GM13976 (cell line): ENCODE data around the gene CLASP1.
"Not testable (repeated sequence)": the region's sequence is repeated elsewhere in the genome, so short reads cannot be mapped to it uniquely, and the experiment has no call there.

Experiments
- DNase-seq: peaks from one replicate; pipeline ENCODE4 v3.0.0; 2012; ENCODE audit warnings: low spot score
- CTCF ChIP-seq: IDR thresholded peaks from 2 replicates; pipeline ENCODE4 v1.5.1; 2012; ENCODE audit warnings: borderline replicate concordance, mild to moderate bottlenecking; ENCODE audit not compliant: insufficient read depth; ENCODE audit errors: extremely low read depth, missing control alignments, control extremely low read depth
- in situ Hi-C: fragments of 300-500 bp; cut with MboI; formaldehyde crosslinking; loops from one replicate; pipeline ENCODE4 v1.12.0; 2022; ENCODE audit warnings: low sequenced_read_pairs, mixed read lengths, inconsistent platforms; ENCODE audit not compliant: unreplicated experiment

Gene CLASP1

GRCh38 chr2:121677855-121678254 is 28.6 kb upstream of the CLASP1 start:
- TF ChIP-seq CTCF, result no peak

GRCh38 chr2:121671621-121672020 is 22.4 kb upstream of the CLASP1 start:
- in situ Hi-C loops, DNase-seq: not testable (repeated sequence)

More at GRCh38 chr2:121677855-121678254, 28.6 kb upstream of the CLASP1 start:
- no peak for DNase-seq
- in situ Hi-C loops, result no loop called here

- in situ Hi-C loops, result no loop called here
- no peak for DNase-seq
- TF ChIP-seq CTCF, result no peak
Observed at GRCh38 chr2:121670181-121670580, 20.9 kb upstream of the CLASP1 start.

- no peak for DNase-seq
- no peak for TF ChIP-seq CTCF
- in situ Hi-C loops, result no loop called here
Observed at GRCh38 chr2:121667618-121668017, 18.4 kb upstream of the CLASP1 start.

- in situ Hi-C loops, result no loop called here
- no peak for DNase-seq
- TF ChIP-seq CTCF, result no peak
Observed at GRCh38 chr2:121666042-121666441, 16.8 kb upstream of the CLASP1 start.

- no peak for TF ChIP-seq CTCF
- in situ Hi-C loops, result no loop called here
- DNase-seq, result no peak
Observed at GRCh38 chr2:121665504-121665903, 16.2 kb upstream of the CLASP1 start.

GRCh38 chr2:121664713-121665112 is 15.5 kb upstream of the CLASP1 start:
- DNase-seq, result no peak
- TF ChIP-seq CTCF, result no peak
- in situ Hi-C loops, result no loop called here
